Upper lobe of right lung (tissue), 1 donor: Measurements from ENCODE around the gene ORMDL1. TPM values are rescaled to one million over a fixed set of nuclear protein-coding genes. Genes with fewer than 3 reads are reported as not detected.

Experiments used
- ATAC-seq: fragments of 200-7000 bp; cut with Tn5 transposase; one replicate; pipeline ENCODE4 v1.9.1; 2020; ENCODE audit warnings: mild to moderate bottlenecking, moderate library complexity
- DNase-seq: peaks from one replicate; pipeline ENCODE4 v3.0.0-alpha.2; 2020
- H3K27ac ChIP-seq: fragments of 200-600 bp; one replicate; pipeline ENCODE4 v1.8.0; 2022
- H3K27me3 ChIP-seq: fragments of 200-600 bp; one replicate; pipeline ENCODE4 v1.8.0; 2022; ENCODE audit warnings: mild to moderate bottlenecking
- H3K36me3 ChIP-seq: fragments of 200-600 bp; one replicate; pipeline ENCODE4 v1.8.0; 2022
- H3K4me1 ChIP-seq: fragments of 200-600 bp; one replicate; pipeline ENCODE4 v1.8.0; 2022
- H3K4me3 ChIP-seq: fragments of 200-600 bp; one replicate; pipeline ENCODE4 v1.8.0; 2022; ENCODE audit warnings: mild to moderate bottlenecking
- H3K9me3 ChIP-seq: fragments of 200-600 bp; one replicate; pipeline ENCODE4 v1.8.0; 2022
- intact Hi-C: fragments of 100-400 bp; cut with DNase I; formaldehyde crosslinking; loops from one replicate; pipeline ENCODE4 v1.11.0; 2022
- total RNA-seq: library from RNA; stranded (reverse); fragmentation: NEBNext Ultra II Directional; extraction: Animal tissue kit (Norgen Biotek cat#: 25700); gene quantifications from one replicate; pipeline ENCODE4 v1.2.1, GENCODE V29; 2021
- TF ChIP-seq, protein P1 (sequence below): fragments of 200-600 bp; IDR thresholded peaks from one replicate; pipeline ENCODE4 v1.8.0; 2022; ENCODE audit warnings: antibody characterized with exemption
- donor health status: DM: no; HTN: yes; CAD: no; lungs with severe emphysema.

ORMDL1 gene
- total RNA-seq, 1 donor from 2014 or later, result 65.0 TPM

GRCh38 chr2:189821953-189822748 lies 38.0 kb upstream of the ORMDL1 start:
- intact Hi-C loops, result no loop called here
- TF ChIP-seq, protein P1, sequence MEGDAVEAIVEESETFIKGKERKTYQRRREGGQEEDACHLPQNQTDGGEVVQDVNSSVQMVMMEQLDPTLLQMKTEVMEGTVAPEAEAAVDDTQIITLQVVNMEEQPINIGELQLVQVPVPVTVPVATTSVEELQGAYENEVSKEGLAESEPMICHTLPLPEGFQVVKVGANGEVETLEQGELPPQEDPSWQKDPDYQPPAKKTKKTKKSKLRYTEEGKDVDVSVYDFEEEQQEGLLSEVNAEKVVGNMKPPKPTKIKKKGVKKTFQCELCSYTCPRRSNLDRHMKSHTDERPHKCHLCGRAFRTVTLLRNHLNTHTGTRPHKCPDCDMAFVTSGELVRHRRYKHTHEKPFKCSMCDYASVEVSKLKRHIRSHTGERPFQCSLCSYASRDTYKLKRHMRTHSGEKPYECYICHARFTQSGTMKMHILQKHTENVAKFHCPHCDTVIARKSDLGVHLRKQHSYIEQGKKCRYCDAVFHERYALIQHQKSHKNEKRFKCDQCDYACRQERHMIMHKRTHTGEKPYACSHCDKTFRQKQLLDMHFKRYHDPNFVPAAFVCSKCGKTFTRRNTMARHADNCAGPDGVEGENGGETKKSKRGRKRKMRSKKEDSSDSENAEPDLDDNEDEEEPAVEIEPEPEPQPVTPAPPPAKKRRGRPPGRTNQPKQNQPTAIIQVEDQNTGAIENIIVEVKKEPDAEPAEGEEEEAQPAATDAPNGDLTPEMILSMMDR, result no peak

DNA sequence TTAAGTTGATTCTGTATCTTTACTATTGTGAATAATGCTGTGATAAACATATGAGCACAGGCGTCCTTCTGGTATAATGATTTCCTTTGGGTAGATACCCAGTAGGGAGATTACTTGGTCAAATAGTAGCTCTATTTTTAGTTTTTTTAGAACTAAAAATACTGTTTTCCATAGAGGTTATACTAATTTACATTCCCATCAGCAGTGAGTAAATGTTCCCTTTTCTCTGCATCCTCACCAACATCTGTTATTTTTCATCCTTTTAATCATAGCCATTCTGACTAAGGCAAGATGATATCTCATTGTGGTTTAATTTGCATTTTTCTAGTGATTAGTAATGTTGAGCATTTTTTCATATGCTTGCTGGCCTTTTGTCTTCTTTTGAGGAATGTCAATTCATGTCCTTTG lies 35.2 kb upstream of the ORMDL1 start:
- peaks cover 13% of the 10 kb centered on the region for H3K36me3 ChIP-seq
- DNase-seq (no peak), ATAC-seq (no peak)
- H3K9me3 ChIP-seq, result no peaks in the 10 kb centered on the region
- H3K4me3 ChIP-seq, result no peak overlapping the region
- intact Hi-C loops, result no loop called here
- TF ChIP-seq, protein P1, result no peak
- H3K4me1 ChIP-seq, result no peaks in the 10 kb centered on the region
- H3K27ac ChIP-seq, result no peak overlapping the region
- no peaks in the 10 kb centered on the region for H3K27me3 ChIP-seq

More at GRCh38 chr2:189821953-189822748, 38.0 kb upstream of the ORMDL1 start:
- ATAC-seq (peak; percentile 29), DNase-seq (peak; percentile 62)
- no peak overlapping the region for H3K27ac ChIP-seq
- peaks cover 13% of the 10 kb centered on the region for H3K36me3 ChIP-seq
- H3K27me3 ChIP-seq, result no peaks in the 10 kb centered on the region
- H3K4me1 ChIP-seq, result no peaks in the 10 kb centered on the region
- no peak overlapping the region for H3K4me3 ChIP-seq
- no peaks in the 10 kb centered on the region for H3K9me3 ChIP-seq

- intact Hi-C loops, result no loop called here
- TF ChIP-seq, protein P1, result no peak
- H3K9me3 ChIP-seq, result no peaks in the 10 kb centered on the region
These were observed 34.3 kb upstream of the ORMDL1 start for GRCh38 chr2:189818249-189819038.

GRCh38 chr2:189803431-189803830 lies 19.3 kb upstream of the ORMDL1 start:
- TF ChIP-seq, protein P1, result no peak
- no peak for ATAC-seq
- intact Hi-C loops, result no loop called here

More at GRCh38 chr2:189818249-189819038, 34.3 kb upstream of the ORMDL1 start:
- ATAC-seq (no peak), DNase-seq (no peak)
- H3K4me3 ChIP-seq, result no peak overlapping the region
- no peak overlapping the region for H3K27ac ChIP-seq
- peaks cover 13% of the 10 kb centered on the region for H3K36me3 ChIP-seq
- H3K4me1 ChIP-seq, result no peaks in the 10 kb centered on the region
- no peaks in the 10 kb centered on the region for H3K27me3 ChIP-seq

DNA sequence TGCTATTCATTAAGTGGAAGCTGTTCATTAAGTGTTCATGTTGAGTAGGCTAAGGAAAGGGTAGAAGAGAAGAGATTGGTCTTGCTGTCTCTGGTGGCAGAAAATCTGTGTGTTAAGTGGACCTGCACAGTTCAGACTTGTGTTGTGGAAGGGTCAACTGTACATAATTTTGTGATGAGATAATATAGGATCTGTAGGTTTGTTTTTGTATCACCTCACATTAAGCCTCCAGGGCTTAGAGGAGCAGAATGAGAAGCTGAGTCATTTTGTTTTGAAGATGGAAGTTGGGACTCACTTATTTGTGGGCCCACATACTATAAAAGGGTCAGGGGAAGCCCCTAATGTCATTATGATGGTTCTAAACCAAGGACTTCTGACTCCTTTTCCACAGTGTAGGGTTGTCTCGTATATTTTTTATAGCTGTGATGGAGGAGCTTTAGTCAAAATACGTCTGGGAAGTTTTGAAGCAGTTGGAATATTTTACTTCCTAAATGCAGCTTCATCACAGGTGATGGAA lies 18.3 kb upstream of the ORMDL1 start:
- Histone ChIP-seq H3K27ac (no peak overlapping the region), H3K36me3 (peaks cover 22% of the 10 kb centered on the region), H3K9me3 (no peaks in the 10 kb centered on the region), H3K4me3 (no peak overlapping the region), H3K4me1 (no peaks in the 10 kb centered on the region), H3K27me3 (no peaks in the 10 kb centered on the region)
- intact Hi-C loops, result no loop called here
- DNase-seq (no peak), ATAC-seq (no peak)
- TF ChIP-seq, protein P1, result no peak

More at GRCh38 chr2:189803431-189803830, 19.3 kb upstream of the ORMDL1 start:
- no peak for DNase-seq
- H3K27me3 ChIP-seq, result no peaks in the 10 kb centered on the region
- no peak overlapping the region for H3K27ac ChIP-seq
- H3K9me3 ChIP-seq, result no peaks in the 10 kb centered on the region
- no peaks in the 10 kb centered on the region for H3K4me1 ChIP-seq
- no peak overlapping the region for H3K4me3 ChIP-seq
- peaks cover 28% of the 10 kb centered on the region for H3K36me3 ChIP-seq
